Measurements from ENCODE around the gene C8G. TPM values are rescaled to one million over a fixed set of nuclear protein-coding genes. Genes with fewer than 3 reads are reported as not detected.

Gene C8G
- total and polyA plus RNA-seq, 9 of the 15 experiments (the other 6 are each of a cell fraction or from before 2014, with no cell fraction given): 0.35 to 5.9 (median 2.7) TPM; not detected in 2

- H3K9ac ChIP-seq (ENCODE audit: insufficient read depth in 1 of 2, low read depth in 2 of 2, low read length in 2 of 2): peak overlapping the region in 1 of 2 experiments; percentile 58; a peak in 2 of 4 replicates
- H3K9me3 ChIP-seq (replicated peaks; ENCODE audit: control insufficient read depth, insufficient read depth, low read depth, low read length): no peaks in the 10 kb centered on the region
- H4K20me1 ChIP-seq (replicated peaks; ENCODE audit: control insufficient read depth, insufficient read depth, low read length): no peaks in the 10 kb centered on the region
- in situ Hi-C loops (cut with MboI): no loop called here
- ChIA-PET CTCF (ENCODE audit: low intra/inter-chr PET ratio) (no interaction called here), POLR2A (interaction anchor here (0.7 kb wide), 1 partner anchor 29 kb away, joined by 3 read pairs; no protein-coding TSS in a partner anchor)
- H3K27ac ChIP-seq (ENCODE audit: extremely low read depth, low read depth, low read length): no peak overlapping the region
- H3K4me1 ChIP-seq (replicated peaks in 1 of 2; ENCODE audit: control insufficient read depth in 2 of 2, insufficient read depth in 2 of 2, low read length in 2 of 2): peaks cover 20 to 76% of the 10 kb centered on the region in 2 experiments; a peak in 4 of 5 replicates
- DNase-seq (ENCODE audit: extremely low read depth in 1 of 4, low spot score in 3 of 4) (no peak), ATAC-seq (no peak), FAIRE-seq (no peak)
- no peak overlapping the region for H3K4me3 ChIP-seq
- no peak for TF ChIP-seq ZBTB26 (CRISPR knock-in tag; IDR thresholded peaks at IDR 0.05)
- TF ChIP-seq GTF2F1 (IDR thresholded peaks at IDR 0.05; ENCODE audit: low read depth, low read length): no peak
- no peak for TF ChIP-seq ZNF175 (CRISPR knock-in tag; IDR thresholded peaks at IDR 0.05; ENCODE audit: low read depth)
- TF ChIP-seq BRD4 (IDR thresholded peaks at IDR 0.05): no peak
- TF ChIP-seq ZNF41 (CRISPR knock-in tag; conservative IDR thresholded peaks at IDR 0.05): no peak
- TF ChIP-seq ZSCAN32 (CRISPR knock-in tag; IDR thresholded peaks at IDR 0.05): no peak
- TF ChIP-seq POLR2A (conservative IDR thresholded peaks at IDR 0.05): no peak
- no peak for TF ChIP-seq AFF1 (IDR thresholded peaks at IDR 0.05; ENCODE audit: low read depth in 1 of 2, partially characterized antibody in 2 of 2)
- no peak for TF ChIP-seq PPARD (CRISPR knock-in tag; IDR thresholded peaks at IDR 0.05)
- H3K79me2 ChIP-seq (ENCODE audit: control insufficient read depth, insufficient read depth, low read length): no peaks in the 10 kb centered on the region
- no peak overlapping the region for H3K4me2 ChIP-seq (ENCODE audit: insufficient read depth, low read length)
- no peaks in the 10 kb centered on the region for H3K9me1 ChIP-seq (ENCODE audit: control insufficient read depth, insufficient read depth, low read length)
- BruUV-seq (replicated peaks): no TSS peak
- H3K27me3 ChIP-seq (ENCODE audit: control insufficient read depth in 2 of 2, insufficient read depth in 2 of 2, low read length in 2 of 2): no peaks in the 10 kb centered on the region
- 62% methylated on average over 6 of the region's 17 CpGs for WGBS (ENCODE audit: insufficient coverage, low coverage, missing lambda C conversion rate)
- no peak overlapping the region for H2AFZ ChIP-seq (ENCODE audit: low read depth, low read length)
- intact Hi-C loops (cut with micrococcal nuclease): no loop called here
- no peaks in the 10 kb centered on the region for H3K36me3 ChIP-seq (ENCODE audit: control insufficient read depth, insufficient read depth, low read length)
These were observed 23.5 kb downstream of the C8G start for GRCh38 chr9:136968333-136969127.
